A549 (cell line): Measurements from ENCODE around the gene SACM1L. TPM values are rescaled to one million over a fixed set of nuclear protein-coding genes. Genes with fewer than 3 reads are reported as not detected.

ENCODE experiments used
- ATAC-seq, 2 experiments: fragments of 200-7000 bp in 1 of 2; fragments of >200 bp in 1 of 2; cut with Nextera tagmentation in 1 of 2; cut with Tn5 transposase in 1 of 2; 3 replicates each; pipeline versions ENCODE4 v1.8.0 to v1.9.1; 2018 to 2020; ENCODE audit warnings: mild to moderate bottlenecking in 1 of 2, moderate library complexity in 1 of 2
- CTCF ChIA-PET: fragments of 300-600 bp; sonication (Branson Sonifier 250); formaldehyde crosslinking; extraction: SDS; loops from one replicate; lab custom pipeline; 2021; ENCODE audit warnings: antibody characterized with exemption, inconsistent platforms; lab: Yijun Ruan, JAX
- POLR2A ChIA-PET: fragments of 350-600 bp; formaldehyde crosslinking; extraction: SDS; loops from one replicate; lab custom pipeline; 2021; ENCODE audit warnings: antibody characterized with exemption, inconsistent platforms; lab: Yijun Ruan, JAX
- DNase-seq, 2 experiments: peaks; one replicate each; pipeline versions ENCODE4 v3.0.0 to v3.0.0-alpha.2; 2011 to 2016; ENCODE audit warnings: low read depth in 1 of 2, low spot score in 1 of 2
- FAIRE-seq: peaks from 2 replicates; lab custom pipeline; 2011; peaks lifted over from hg19 to GRCh38; lab: Jason Lieb, UNC
- H3K27ac ChIP-seq, 2 experiments: fragments of >200 bp; sonication (Bioruptor Twin); formaldehyde crosslinking; 3 replicates each; pipeline ENCODE4 v1.5.1; 2016 to 2017
- H3K4me1 ChIP-seq: fragments of >200 bp; sonication (Bioruptor Twin); formaldehyde crosslinking; 3 replicates; pipeline ENCODE4 v1.6.1; 2016
- H3K4me2 ChIP-seq: fragments of >200 bp; sonication (Bioruptor Twin); formaldehyde crosslinking; 3 replicates; pipeline ENCODE4 v1.6.1; 2016
- H3K4me3 ChIP-seq: fragments of >200 bp; sonication (Bioruptor Twin); formaldehyde crosslinking; 3 replicates; pipeline ENCODE4 v1.5.1; 2016
- H3K9me3 ChIP-seq: fragments of >200 bp; sonication (Bioruptor Twin); formaldehyde crosslinking; 3 replicates; pipeline ENCODE4 v1.6.1; 2016
- ATOH8 ChIP-seq: fragments of 250-450 bp; sonication (Bioruptor Pico); IDR thresholded peaks from 2 replicates; pipeline ENCODE4 v1.5.0; 2020; ENCODE audit warnings: low read depth, mild to moderate bottlenecking, moderate library complexity
- CHD4 ChIP-seq: fragments of 200-600 bp; sonication (generic); IDR thresholded peaks from 2 replicates; pipeline ENCODE4 v1.6.1; 2016; ENCODE audit warnings: antibody characterized with exemption, mild to moderate bottlenecking, borderline replicate concordance
- EHMT2 ChIP-seq: fragments of 200-600 bp; sonication (generic); IDR thresholded peaks from 2 replicates; pipeline ENCODE4 v1.6.1; 2016; ENCODE audit warnings: antibody characterized with exemption, low read depth, mild to moderate bottlenecking, moderate library complexity
- FOXS1 ChIP-seq: fragments of 250-450 bp; sonication (Bioruptor Pico); IDR thresholded peaks from 2 replicates; pipeline ENCODE4 v1.5.0; 2020; ENCODE audit warnings: mild to moderate bottlenecking, moderate library complexity
- HOXB5 ChIP-seq: fragments of 250-450 bp; sonication (Bioruptor Pico); IDR thresholded peaks from 2 replicates; pipeline ENCODE4 v1.5.0; 2020; ENCODE audit warnings: mild to moderate bottlenecking, moderate library complexity
- JUN ChIP-seq, 2 experiments: fragments of >200 bp; sonication (Bioruptor Twin); formaldehyde crosslinking; IDR thresholded peaks; 2 replicates in 1 of 2; 3 replicates in 1 of 2; pipeline ENCODE4 v1.6.1; 2016 to 2017
- KDM1A ChIP-seq: fragments of 200-600 bp; sonication (generic); IDR thresholded peaks from 2 replicates; pipeline ENCODE4 v1.6.1; 2016; ENCODE audit warnings: low read depth, mild to moderate bottlenecking
- MAFK ChIP-seq: fragments of 450-650 bp; IDR thresholded peaks from 2 replicates; pipeline ENCODE4 v1.6.1; 2014; ENCODE audit not compliant: partially characterized antibody
- MAX ChIP-seq: IDR thresholded peaks from 2 replicates; pipeline ENCODE4 v1.6.1; 2012
- NFE2L2 ChIP-seq: fragments of 150-350 bp; conservative IDR thresholded peaks from 2 replicates; pipeline ENCODE4 v1.6.1; 2014; ENCODE audit warnings: low read length
- NPAS2 ChIP-seq: fragments of 250-450 bp; sonication (Bioruptor Pico); IDR thresholded peaks from 2 replicates; pipeline ENCODE4 v1.8.0; 2022; ENCODE audit warnings: mild to moderate bottlenecking, moderate library complexity, borderline replicate concordance
- PBX3 ChIP-seq: IDR thresholded peaks from 2 replicates; pipeline ENCODE4 v1.6.1; 2012
- PHF8 ChIP-seq: fragments of 200-600 bp; sonication (generic); IDR thresholded peaks from 2 replicates; pipeline ENCODE4 v1.6.1; 2016; ENCODE audit warnings: low read depth, mild to moderate bottlenecking, antibody characterized with exemption, moderate library complexity, borderline replicate concordance
- RCOR1 ChIP-seq: fragments of 150-350 bp; IDR thresholded peaks from 2 replicates; pipeline ENCODE4 v1.6.1; 2014; ENCODE audit warnings: antibody characterized with exemption, low read length, low read depth
- RFX5 ChIP-seq: fragments of 450-650 bp; IDR thresholded peaks from 2 replicates; pipeline ENCODE4 v1.7.1; 2014; ENCODE audit warnings: antibody characterized with exemption, mild to moderate bottlenecking, moderate library complexity
- RNF2 ChIP-seq: fragments of 200-600 bp; sonication (generic); IDR thresholded peaks from 2 replicates; pipeline ENCODE4 v1.6.1; 2016; ENCODE audit warnings: low read depth, mild to moderate bottlenecking, antibody characterized with exemption, moderate library complexity, borderline replicate concordance
- ZC3H11A ChIP-seq: fragments of 450-650 bp; IDR thresholded peaks from 2 replicates; pipeline ENCODE4 v1.6.1; 2014; ENCODE audit warnings: antibody characterized with exemption, mild to moderate bottlenecking
- ZSCAN20 ChIP-seq: fragments of 250-450 bp; sonication (Bioruptor Pico); IDR thresholded peaks from 2 replicates; pipeline ENCODE4 v1.8.0; 2022; ENCODE audit warnings: mild to moderate bottlenecking, moderate library complexity
- WGBS: methylation state at CpG from one replicate; pipeline ENCODE4 v1.1.6; 2017; ENCODE audit errors: missing lambda C conversion rate; 5-methylcytosine and 5-hydroxymethylcytosine counted together
- polyA plus RNA-seq, 4 experiments: library from polyadenylated mRNA; depleted of rRNA in 3 of 4; stranded (reverse); fragments of >200 nt; fragmentation: RNase III in 1 of 4; extraction: RNeasy Plus Mini Kit Qiagen cat#74134 plus additional on column Dnase treatment in 1 of 4; gene quantifications; 2 replicates in 3 of 4; 3 replicates in 1 of 4; pipeline ENCODE4 v1.2.3, GENCODE V29; 2011 to 2017
- TF ChIP-seq, protein P1 (sequence below): fragments of 200-600 bp; sonication (generic); IDR thresholded peaks from 2 replicates; pipeline ENCODE4 v1.6.1; 2016; ENCODE audit warnings: antibody characterized with exemption, mild to moderate bottlenecking, moderate library complexity
- TF ChIP-seq, protein P2 (sequence below): fragments of 150-350 bp; IDR thresholded peaks from 2 replicates; pipeline ENCODE4 v1.6.1; 2014; ENCODE audit warnings: low read depth, mild to moderate bottlenecking, low read length

The SACM1L gene
- polyA plus RNA-seq, 2 of the 4 experiments (the other 2 are of a cell fraction): 21.1 to 27.8 TPM

- FAIRE-seq (no peak), DNase-seq (no peak), ATAC-seq (no peak)
- Histone ChIP-seq H3K4me1 (no peaks in the 10 kb centered on the region), H3K9me3 (no peaks in the 10 kb centered on the region), H3K4me3 (no peak overlapping the region), H3K27ac (no peak overlapping the region), H3K4me2 (no peak overlapping the region)
- ChIA-PET POLR2A (no interaction called here), CTCF (no interaction called here)
- no peak for TF ChIP-seq KDM1A
- TF ChIP-seq JUN (IDR thresholded peaks at IDR 0.05): no peak
- no peak for TF ChIP-seq RFX5
- no peak for TF ChIP-seq NFE2L2
- TF ChIP-seq HOXB5 (CRISPR knock-in tag): no peak
- TF ChIP-seq RNF2: no peak
- TF ChIP-seq PBX3: no peak
- TF ChIP-seq ATOH8 (CRISPR knock-in tag): no peak
- TF ChIP-seq CHD4: no peak
- TF ChIP-seq MAX: no peak
- no peak for TF ChIP-seq FOXS1
- no peak for TF ChIP-seq RCOR1
- no peak for TF ChIP-seq MAFK
- no peak for TF ChIP-seq ZC3H11A
- TF ChIP-seq NPAS2: no peak
- TF ChIP-seq, protein P1, sequence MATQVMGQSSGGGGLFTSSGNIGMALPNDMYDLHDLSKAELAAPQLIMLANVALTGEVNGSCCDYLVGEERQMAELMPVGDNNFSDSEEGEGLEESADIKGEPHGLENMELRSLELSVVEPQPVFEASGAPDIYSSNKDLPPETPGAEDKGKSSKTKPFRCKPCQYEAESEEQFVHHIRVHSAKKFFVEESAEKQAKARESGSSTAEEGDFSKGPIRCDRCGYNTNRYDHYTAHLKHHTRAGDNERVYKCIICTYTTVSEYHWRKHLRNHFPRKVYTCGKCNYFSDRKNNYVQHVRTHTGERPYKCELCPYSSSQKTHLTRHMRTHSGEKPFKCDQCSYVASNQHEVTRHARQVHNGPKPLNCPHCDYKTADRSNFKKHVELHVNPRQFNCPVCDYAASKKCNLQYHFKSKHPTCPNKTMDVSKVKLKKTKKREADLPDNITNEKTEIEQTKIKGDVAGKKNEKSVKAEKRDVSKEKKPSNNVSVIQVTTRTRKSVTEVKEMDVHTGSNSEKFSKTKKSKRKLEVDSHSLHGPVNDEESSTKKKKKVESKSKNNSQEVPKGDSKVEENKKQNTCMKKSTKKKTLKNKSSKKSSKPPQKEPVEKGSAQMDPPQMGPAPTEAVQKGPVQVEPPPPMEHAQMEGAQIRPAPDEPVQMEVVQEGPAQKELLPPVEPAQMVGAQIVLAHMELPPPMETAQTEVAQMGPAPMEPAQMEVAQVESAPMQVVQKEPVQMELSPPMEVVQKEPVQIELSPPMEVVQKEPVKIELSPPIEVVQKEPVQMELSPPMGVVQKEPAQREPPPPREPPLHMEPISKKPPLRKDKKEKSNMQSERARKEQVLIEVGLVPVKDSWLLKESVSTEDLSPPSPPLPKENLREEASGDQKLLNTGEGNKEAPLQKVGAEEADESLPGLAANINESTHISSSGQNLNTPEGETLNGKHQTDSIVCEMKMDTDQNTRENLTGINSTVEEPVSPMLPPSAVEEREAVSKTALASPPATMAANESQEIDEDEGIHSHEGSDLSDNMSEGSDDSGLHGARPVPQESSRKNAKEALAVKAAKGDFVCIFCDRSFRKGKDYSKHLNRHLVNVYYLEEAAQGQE: no peak
- no peak for TF ChIP-seq EHMT2
- TF ChIP-seq, protein P2, sequence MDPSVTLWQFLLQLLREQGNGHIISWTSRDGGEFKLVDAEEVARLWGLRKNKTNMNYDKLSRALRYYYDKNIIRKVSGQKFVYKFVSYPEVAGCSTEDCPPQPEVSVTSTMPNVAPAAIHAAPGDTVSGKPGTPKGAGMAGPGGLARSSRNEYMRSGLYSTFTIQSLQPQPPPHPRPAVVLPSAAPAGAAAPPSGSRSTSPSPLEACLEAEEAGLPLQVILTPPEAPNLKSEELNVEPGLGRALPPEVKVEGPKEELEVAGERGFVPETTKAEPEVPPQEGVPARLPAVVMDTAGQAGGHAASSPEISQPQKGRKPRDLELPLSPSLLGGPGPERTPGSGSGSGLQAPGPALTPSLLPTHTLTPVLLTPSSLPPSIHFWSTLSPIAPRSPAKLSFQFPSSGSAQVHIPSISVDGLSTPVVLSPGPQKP: no peak
- 45% methylated on average over 2 of the region's 2 CpGs for WGBS
Observed at GRCh38 chr3:45715945-45716344, 26.7 kb downstream of the SACM1L start.

GRCh38 chr3:45716790-45717336 is 27.7 kb downstream of the SACM1L start:
- ChIA-PET POLR2A (interaction anchor here (0.6 kb wide), 1 partner anchor 44 kb away, joined by 6 read pairs; no protein-coding TSS in a partner anchor), CTCF (interaction anchor here (0.6 kb wide), 1 partner anchor 205 kb away, joined by 3 read pairs; no protein-coding TSS in a partner anchor)
- whole genome bisulfite sequencing: 92% methylated on average over 3 of the region's 3 CpGs
- H3K4me3 ChIP-seq: no peak overlapping the region
- ATAC-seq: no peak
- no peak overlapping the region for H3K27ac ChIP-seq
- no peak for FAIRE-seq
- H3K4me2 ChIP-seq: no peak overlapping the region
- H3K9me3 ChIP-seq: no peaks in the 10 kb centered on the region
- DNase-seq: no peak
- TF ChIP-seq FOXS1 (no peak), NPAS2 (no peak), PBX3 (no peak), PHF8 (no peak), MAX (no peak), ZSCAN20 (CRISPR knock-in tag) (no peak), JUN (IDR thresholded peaks at IDR 0.05) (no peak), NFE2L2 (no peak)
- TF ChIP-seq, protein P1: no peak
- TF ChIP-seq, protein P2: no peak
- no peaks in the 10 kb centered on the region for H3K4me1 ChIP-seq
